H1 (cell line): ENCODE results near the gene WDR33. TPM values are rescaled to one million over a fixed set of nuclear protein-coding genes. Genes with fewer than 3 reads are reported as not detected.

Source experiments
- CHD7 ChIP-seq: fragments of 300-600 bp; sonication (generic); IDR thresholded peaks from 2 replicates; pipeline ENCODE4 v1.7.1; 2012; ENCODE audit warnings: low read length, moderate library complexity, mild to moderate bottlenecking, inconsistent platforms; ENCODE audit not compliant: insufficient replicate concordance
- HDAC6 ChIP-seq: IDR thresholded peaks from one replicate; pipeline ENCODE4 v1.7.1; 2012; ENCODE audit warnings: low read depth, mild to moderate bottlenecking, inconsistent platforms, low read length, moderate library complexity
- TEAD4 ChIP-seq: IDR thresholded peaks from 2 replicates; pipeline ENCODE4 v1.6.1; 2012; ENCODE audit warnings: low read depth, low read length, inconsistent platforms, mixed read lengths
- polyA plus RNA-seq, 7 experiments: library from polyadenylated mRNA; depleted of rRNA in 3 of 7; stranded (reverse) in 5 of 7; unstranded in 2 of 7; fragments of >200 nt in 5 of 7; fragments of 200-250 nt in 2 of 7; gene quantifications; 1 replicate in 5 of 7; 2 replicates in 1 of 7; 4 replicates in 1 of 7; pipeline versions ENCODE4 v1.2.1 to v1.2.3, GENCODE V29; 2011 to 2013; ENCODE audit warnings: missing spikeins in 2 of 7, mixed read lengths in 2 of 7
- total RNA-seq: library from RNA; stranded (reverse); fragmentation: NEBNext Ultra II Directional; extraction: Animal tissue kit (Norgen Biotek cat#: 25700); gene quantifications from 2 replicates; pipeline ENCODE4 v1.2.1, GENCODE V29; 2021

The WDR33 gene
- total and polyA plus RNA-seq, 2 of the 8 experiments (the other 6 are each of a cell fraction or from before 2014, with no cell fraction given): 18.1 to 82.7 TPM

- TF ChIP-seq HDAC6: no peak
- TF ChIP-seq CHD7: no peak
- TF ChIP-seq TEAD4: no peak
These were observed 120.3 kb downstream of the WDR33 start (continued) for GRCh38 chr2:127690696-127691095.
